ENCODE data around the gene KIR2DL3.

Gene KIR2DL3

GRCh38 chr19:54790711-54791110 lies 52.4 kb downstream of the KIR2DL3 start:
- DNase-seq (ENCODE audit: low read depth in 1 of 2, low spot score in 1 of 2) = no peak

- DNase-seq (ENCODE audit: low read depth in 1 of 2, low spot score in 1 of 2) = no peak
Measured at GRCh38 chr19:54791476-54791875, 53.2 kb downstream of the KIR2DL3 start.

GRCh38 chr19:54792814-54793213 lies 54.5 kb downstream of the KIR2DL3 start:
- no peak for DNase-seq (ENCODE audit: low read depth in 1 of 2, low spot score in 1 of 2)

GRCh38 chr19:54795758-54796157 lies 57.4 kb downstream of the KIR2DL3 start:
- no peak for DNase-seq (ENCODE audit: low read depth in 1 of 2, low spot score in 1 of 2)

Measured in activated T-helper 1 cell treated with anti-CD3 and anti-CD28 coated beads, Interleukin-2, amount 50 U/mL, for 16 hours (primary cell).